Measurements from ENCODE around the gene SP7. TPM values are rescaled to one million over a fixed set of nuclear protein-coding genes. Genes with fewer than 3 reads are reported as not detected.

The SP7 gene
- total RNA-seq, 1 experiment from 2014 or later: not detected

Other genes starting within 250 kb of the SP7 start
- 0.54 TPM in 1 of 2 replicates, not detected in the other for gene IGFBP6, start 238.7 kb downstream of the SP7 start, total RNA-seq (2014; rRNA removed; shearing (Covaris generic); ENCODE audit: low replicate concordance)
- gene SOAT2, start 232.9 kb downstream of the SP7 start, total RNA-seq (2014; rRNA removed; shearing (Covaris generic); ENCODE audit: low replicate concordance): not detected in 2 replicates
- gene ZNF740, start 155.6 kb downstream of the SP7 start, total RNA-seq (2014; rRNA removed; shearing (Covaris generic); ENCODE audit: low replicate concordance): 24.0 and 30.6 TPM in 2 replicates
- 13.1 and 19.2 TPM in 2 replicates for gene CSAD, start 155.4 kb downstream of the SP7 start, total RNA-seq (2014; rRNA removed; shearing (Covaris generic); ENCODE audit: low replicate concordance)
- gene ITGB7, start 129.1 kb downstream of the SP7 start, total RNA-seq (2014; rRNA removed; shearing (Covaris generic); ENCODE audit: low replicate concordance): 124 and 159 TPM in 2 replicates
- gene RARG, start 104.1 kb downstream of the SP7 start, total RNA-seq (2014; rRNA removed; shearing (Covaris generic); ENCODE audit: low replicate concordance): 1.7 and 6.5 TPM in 2 replicates
- gene ESPL1, start 68.1 kb downstream of the SP7 start, total RNA-seq (2014; rRNA removed; shearing (Covaris generic); ENCODE audit: low replicate concordance): 9.4 and 22.8 TPM in 2 replicates
- 387 and 492 TPM in 2 replicates for gene PFDN5, start 40.8 kb downstream of the SP7 start, total RNA-seq (2014; rRNA removed; shearing (Covaris generic); ENCODE audit: low replicate concordance)
- 67.1 and 85.5 TPM in 2 replicates for gene MYG1, start 36.7 kb downstream of the SP7 start, total RNA-seq (2014; rRNA removed; shearing (Covaris generic); ENCODE audit: low replicate concordance)
- gene AAAS, start 14.7 kb downstream of the SP7 start, total RNA-seq (2014; rRNA removed; shearing (Covaris generic); ENCODE audit: low replicate concordance): 37.3 and 63.6 TPM in 2 replicates
- 29.9 and 36.5 TPM in 2 replicates for gene SP1, start 43.8 kb upstream of the SP7 start, total RNA-seq (2014; rRNA removed; shearing (Covaris generic); ENCODE audit: low replicate concordance)
- gene AMHR2, start 87.5 kb upstream of the SP7 start, total RNA-seq (2014; rRNA removed; shearing (Covaris generic); ENCODE audit: low replicate concordance): not detected in 2 replicates
- 112 and 139 TPM in 2 replicates for gene PRR13, start 105.4 kb upstream of the SP7 start, total RNA-seq (2014; rRNA removed; shearing (Covaris generic); ENCODE audit: low replicate concordance)
- 340 and 447 TPM in 2 replicates for gene PCBP2, start 115.7 kb upstream of the SP7 start, total RNA-seq (2014; rRNA removed; shearing (Covaris generic); ENCODE audit: low replicate concordance)
- 21.9 and 24.8 TPM in 2 replicates for gene MAP3K12, start 163.1 kb upstream of the SP7 start, total RNA-seq (2014; rRNA removed; shearing (Covaris generic); ENCODE audit: low replicate concordance)
- gene TARBP2, start 164.9 kb upstream of the SP7 start, total RNA-seq (2014; rRNA removed; shearing (Covaris generic); ENCODE audit: low replicate concordance): 37.0 and 65.7 TPM in 2 replicates
- 1.0 TPM in 1 of 2 replicates, not detected in the other for gene NPFF, start 171.1 kb upstream of the SP7 start, total RNA-seq (2014; rRNA removed; shearing (Covaris generic); ENCODE audit: low replicate concordance)